ENCODE measurements around the gene WDR70.

DNA sequence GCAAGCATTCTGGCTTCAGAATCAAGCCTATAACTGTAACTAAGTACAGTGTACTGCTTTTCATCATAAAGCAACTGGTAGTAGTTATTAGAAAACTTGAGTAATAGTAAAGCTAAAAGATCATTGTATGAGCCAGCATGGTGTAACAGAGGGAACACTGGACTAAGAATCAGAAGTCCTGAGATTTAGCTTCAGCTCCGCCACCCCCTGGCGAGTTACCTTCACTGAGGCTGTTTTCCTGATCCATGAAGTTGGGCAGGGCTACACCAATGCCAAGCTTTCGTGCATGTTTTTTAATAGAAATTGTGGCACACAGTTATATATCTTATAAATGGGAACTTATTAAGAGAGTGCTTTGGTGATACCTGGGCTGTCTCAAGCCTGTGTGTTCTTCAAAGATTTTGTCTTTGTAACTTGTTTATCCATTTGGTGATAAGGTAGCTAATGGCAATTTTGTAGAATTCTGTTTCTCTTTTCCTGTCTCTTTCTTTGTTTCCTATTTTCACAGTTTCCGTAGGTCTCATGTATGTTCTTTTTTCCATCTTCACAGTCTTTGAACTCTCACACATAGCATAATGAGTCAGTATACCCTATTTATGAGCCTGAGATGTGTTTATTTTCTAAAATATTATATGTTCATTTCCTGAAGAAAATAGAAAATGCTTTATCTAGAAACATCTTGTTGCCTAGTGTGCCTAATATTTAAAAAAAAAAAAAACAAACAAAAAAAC, 358.4 kb downstream of the WDR70 start:
- TF ChIP-seq BHLHE40 (IDR thresholded peaks at IDR 0.05; ENCODE audit: borderline replicate concordance) (no peak), TARDBP (IDR thresholded peaks at IDR 0.05) (no peak), FOXM1 (IDR thresholded peaks at IDR 0.05; ENCODE audit: borderline replicate concordance) (no peak), FOXK2 (IDR thresholded peaks at IDR 0.05) (no peak)

Data from HEK293T (cell line).